Lung (tissue), 12 donors: ENCODE results near the gene KCTD6. TPM values are rescaled to one million over a fixed set of nuclear protein-coding genes. Genes with fewer than 3 reads are reported as not detected.

Source experiments
- ATAC-seq: fragments of 200-7000 bp; cut with Tn5 transposase; one replicate; pipeline ENCODE4 v1.9.1; 2020; ENCODE audit warnings: moderate number of reproducible peaks; ENCODE audit not compliant: insufficient read depth, low FRiP score
- DNase-seq, 3 donors: peaks; one replicate each; pipeline ENCODE4 v3.0.0-alpha.2; 2013 to 2017
- H3K27ac ChIP-seq, 2 donors: one replicate each; pipeline ENCODE4 v1.5.1; 2013; ENCODE audit warnings: mild to moderate bottlenecking in 2 of 2, moderate library complexity in 2 of 2, control low read depth in 1 of 2, inconsistent platforms in 1 of 2, low read depth in 1 of 2, low read length in 1 of 2
- H3K27me3 ChIP-seq, 3 donors: one replicate each; pipeline ENCODE4 v1.5.1; 2013; ENCODE audit warnings: low read length in 2 of 3; ENCODE audit not compliant: control insufficient read depth in 3 of 3, insufficient read depth in 3 of 3
- H3K36me3 ChIP-seq, 4 donors: one replicate each; pipeline ENCODE4 v1.5.1; 2013; ENCODE audit warnings: low read length in 4 of 4, mild to moderate bottlenecking in 1 of 4, moderate library complexity in 1 of 4; ENCODE audit not compliant: control insufficient read depth in 4 of 4, insufficient read depth in 4 of 4
- H3K4me1 ChIP-seq, 5 donors: one replicate each; pipeline ENCODE4 v1.5.1; 2013; ENCODE audit warnings: low read length in 5 of 5, mild to moderate bottlenecking in 2 of 5, moderate library complexity in 1 of 5; ENCODE audit not compliant: control insufficient read depth in 5 of 5, insufficient read depth in 5 of 5
- H3K4me3 ChIP-seq: one replicate; pipeline ENCODE4 v1.5.1; 2013; ENCODE audit warnings: mild to moderate bottlenecking, control low read depth, moderate library complexity
- H3K9ac ChIP-seq, 2 donors: one replicate each; pipeline ENCODE4 v1.5.1; 2013; ENCODE audit warnings: low read length in 2 of 2, control low read depth in 1 of 2; ENCODE audit not compliant: insufficient read depth in 1 of 2
- H3K9me3 ChIP-seq, 4 donors: one replicate each; pipeline ENCODE4 v1.5.1; 2013; ENCODE audit warnings: low read length in 3 of 4, mild to moderate bottlenecking in 1 of 4, moderate library complexity in 1 of 4; ENCODE audit not compliant: control insufficient read depth in 4 of 4, insufficient read depth in 3 of 4
- WGBS, 2 donors: extraction: QIAGEN DNeasy Blood & Tissue Kit; methylation state at CpG; one replicate each; pipeline ENCODE4 v1.1.7; 2013; 5-methylcytosine and 5-hydroxymethylcytosine counted together
- polyA plus RNA-seq, 2 donors: library from polyadenylated mRNA; stranded (reverse); fragments of 200-250 nt; gene quantifications; one replicate each; pipeline ENCODE4 v1.2.1, GENCODE V29; 2013
- total RNA-seq, 2 donors: library from RNA; depleted of rRNA in 1 of 2; stranded (reverse); fragments of >200 nt in 1 of 2; gene quantifications; one replicate each; pipeline ENCODE4 v1.2.1, GENCODE V29; 2014 to 2021
- TF ChIP-seq, protein P1 (sequence below): IDR thresholded peaks from 2 replicates; pipeline ENCODE4 v1.5.1; 2012; ENCODE audit warnings: mild to moderate bottlenecking; ENCODE audit errors: control extremely low read depth, extremely low read depth
- donor health status: control.
- donor health status: control.
- donor health status: Bipolar disorder and iron deficiency.
- donor health status: healthy.
- donor health status: DM: yes; HTN: yes; CAD: no.

Gene KCTD6
- total and polyA plus RNA-seq, 4 donors, result 5.4 to 18.0 (median 7.8) TPM

- Histone ChIP-seq H3K27ac (no peak overlapping the region), H3K9me3 (no peaks in the 10 kb centered on the region), H3K4me3 (no peak overlapping the region), H3K36me3 (no peaks in the 10 kb centered on the region), H3K4me1 (peaks cover 0 to 6% (median 0%) of the 10 kb centered on the region in 5 donors), H3K27me3 (no peaks in the 10 kb centered on the region), H3K9ac (no peak overlapping the region)
- DNase-seq, result no peak
- WGBS, 2 donors, result 75 to 81% methylated on average over 3 of the region's 3 CpGs
- TF ChIP-seq, protein P1, sequence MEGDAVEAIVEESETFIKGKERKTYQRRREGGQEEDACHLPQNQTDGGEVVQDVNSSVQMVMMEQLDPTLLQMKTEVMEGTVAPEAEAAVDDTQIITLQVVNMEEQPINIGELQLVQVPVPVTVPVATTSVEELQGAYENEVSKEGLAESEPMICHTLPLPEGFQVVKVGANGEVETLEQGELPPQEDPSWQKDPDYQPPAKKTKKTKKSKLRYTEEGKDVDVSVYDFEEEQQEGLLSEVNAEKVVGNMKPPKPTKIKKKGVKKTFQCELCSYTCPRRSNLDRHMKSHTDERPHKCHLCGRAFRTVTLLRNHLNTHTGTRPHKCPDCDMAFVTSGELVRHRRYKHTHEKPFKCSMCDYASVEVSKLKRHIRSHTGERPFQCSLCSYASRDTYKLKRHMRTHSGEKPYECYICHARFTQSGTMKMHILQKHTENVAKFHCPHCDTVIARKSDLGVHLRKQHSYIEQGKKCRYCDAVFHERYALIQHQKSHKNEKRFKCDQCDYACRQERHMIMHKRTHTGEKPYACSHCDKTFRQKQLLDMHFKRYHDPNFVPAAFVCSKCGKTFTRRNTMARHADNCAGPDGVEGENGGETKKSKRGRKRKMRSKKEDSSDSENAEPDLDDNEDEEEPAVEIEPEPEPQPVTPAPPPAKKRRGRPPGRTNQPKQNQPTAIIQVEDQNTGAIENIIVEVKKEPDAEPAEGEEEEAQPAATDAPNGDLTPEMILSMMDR, result no peak
- no peak for ATAC-seq
These were observed 16.8 kb upstream of the KCTD6 start for GRCh38 chr3:58474967-58475578.

DNA sequence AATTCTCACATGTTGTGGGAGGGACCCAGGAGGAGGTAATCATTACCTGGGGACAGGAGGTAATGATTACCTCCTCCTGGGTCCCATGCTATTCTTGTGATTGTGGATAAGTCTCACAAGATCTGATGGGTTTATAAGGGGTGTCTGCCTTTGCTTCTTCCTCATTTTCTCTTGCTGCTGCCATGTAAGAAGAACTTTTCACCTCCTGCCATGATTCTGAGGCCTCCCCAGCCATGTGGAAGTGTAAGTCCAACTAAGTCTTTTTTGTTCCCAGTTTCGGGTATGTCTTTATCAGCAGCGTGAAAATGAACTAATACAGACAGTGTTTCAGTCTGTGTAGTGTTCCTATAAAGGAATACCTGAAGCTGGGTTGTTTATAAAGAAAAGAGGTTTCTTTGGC lies 13.1 kb upstream of the KCTD6 start:
- no peak overlapping the region for H3K4me3 ChIP-seq
- no peaks in the 10 kb centered on the region for H3K36me3 ChIP-seq
- 76 to 88% methylated on average over 2 of the region's 2 CpGs for WGBS, 2 donors
- no peaks in the 10 kb centered on the region for H3K9me3 ChIP-seq
- no peak for DNase-seq
- no peak overlapping the region for H3K9ac ChIP-seq
- ATAC-seq, result no peak
- no peak overlapping the region for H3K27ac ChIP-seq
- no peaks in the 10 kb centered on the region for H3K4me1 ChIP-seq
- no peaks in the 10 kb centered on the region for H3K27me3 ChIP-seq
- TF ChIP-seq, protein P1, result no peak

GRCh38 chr3:58480309-58480708 lies 11.6 kb upstream of the KCTD6 start:
- DNase-seq, result no peak
- ATAC-seq, result no peak
- H3K9ac ChIP-seq, result no peak overlapping the region
- H3K36me3 ChIP-seq, result no peaks in the 10 kb centered on the region
- no peaks in the 10 kb centered on the region for H3K27me3 ChIP-seq
- H3K4me1 ChIP-seq, result no peaks in the 10 kb centered on the region
- H3K4me3 ChIP-seq, result no peak overlapping the region
- 93 to 100% methylated on average over 2 of the region's 2 CpGs for WGBS, 2 donors
- TF ChIP-seq, protein P1, result no peak
- H3K9me3 ChIP-seq, result no peaks in the 10 kb centered on the region
- H3K27ac ChIP-seq, result no peak overlapping the region
